Breast epithelium (tissue), 3 donors: Measurements from ENCODE around the gene FNDC3B.

ENCODE experiments used
- POLR2A ChIP-seq: fragments of 450-650 bp; IDR thresholded peaks from one replicate; pipeline ENCODE4 v1.6.1; 2016; ENCODE audit warnings: antibody characterized with exemption, mild to moderate bottlenecking, moderate library complexity
- POLR2AphosphoS5 ChIP-seq, 3 donors: sonication (generic); formaldehyde crosslinking; IDR thresholded peaks; one replicate each; pipeline ENCODE4 v1.6.1; 2017; ENCODE audit warnings: antibody characterized with exemption in 3 of 3
- TF ChIP-seq, protein P1 (sequence below), 3 donors: fragments of 450-650 bp; IDR thresholded peaks; one replicate each; pipeline ENCODE4 v1.5.1; 2016 to 2017; ENCODE audit warnings: antibody characterized with exemption in 3 of 3, mild to moderate bottlenecking in 3 of 3, moderate library complexity in 3 of 3

DNA sequence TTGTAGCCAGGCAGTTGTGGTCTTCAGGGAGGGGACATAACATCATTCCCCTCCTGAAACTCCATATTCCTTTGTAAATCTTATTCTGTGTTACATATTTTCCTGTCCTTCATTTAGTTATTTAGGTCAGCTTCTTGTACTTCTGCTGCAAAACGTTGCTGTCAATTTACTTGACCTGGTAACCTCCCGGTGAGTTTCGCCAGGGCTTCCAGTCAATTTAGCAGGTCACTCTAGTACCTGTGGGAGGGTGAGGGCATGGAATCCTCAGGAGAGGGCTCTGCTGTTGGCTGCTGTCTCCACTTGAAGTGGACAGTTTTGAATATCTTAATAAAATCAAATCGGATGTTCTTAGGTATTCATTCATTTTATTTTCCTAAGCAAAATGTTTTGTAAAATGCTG, 29.6 kb downstream of the FNDC3B start:
- TF ChIP-seq, protein P1, sequence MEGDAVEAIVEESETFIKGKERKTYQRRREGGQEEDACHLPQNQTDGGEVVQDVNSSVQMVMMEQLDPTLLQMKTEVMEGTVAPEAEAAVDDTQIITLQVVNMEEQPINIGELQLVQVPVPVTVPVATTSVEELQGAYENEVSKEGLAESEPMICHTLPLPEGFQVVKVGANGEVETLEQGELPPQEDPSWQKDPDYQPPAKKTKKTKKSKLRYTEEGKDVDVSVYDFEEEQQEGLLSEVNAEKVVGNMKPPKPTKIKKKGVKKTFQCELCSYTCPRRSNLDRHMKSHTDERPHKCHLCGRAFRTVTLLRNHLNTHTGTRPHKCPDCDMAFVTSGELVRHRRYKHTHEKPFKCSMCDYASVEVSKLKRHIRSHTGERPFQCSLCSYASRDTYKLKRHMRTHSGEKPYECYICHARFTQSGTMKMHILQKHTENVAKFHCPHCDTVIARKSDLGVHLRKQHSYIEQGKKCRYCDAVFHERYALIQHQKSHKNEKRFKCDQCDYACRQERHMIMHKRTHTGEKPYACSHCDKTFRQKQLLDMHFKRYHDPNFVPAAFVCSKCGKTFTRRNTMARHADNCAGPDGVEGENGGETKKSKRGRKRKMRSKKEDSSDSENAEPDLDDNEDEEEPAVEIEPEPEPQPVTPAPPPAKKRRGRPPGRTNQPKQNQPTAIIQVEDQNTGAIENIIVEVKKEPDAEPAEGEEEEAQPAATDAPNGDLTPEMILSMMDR (IDR thresholded peaks at IDR 0.05) = no peak
- no peak for TF ChIP-seq POLR2AphosphoS5 (IDR thresholded peaks at IDR 0.05)
- no peak for TF ChIP-seq POLR2A
